Activated CD8-positive, alpha-beta memory T cell treated with anti-CD3 and anti-CD28 coated beads, Interleukin-2, amount 50 U/mL, for 24 hours (primary cell): ENCODE results near the gene GSPT1.
"Not testable (repeated sequence)": the region's sequence is repeated elsewhere in the genome, so short reads cannot be mapped to it uniquely, and the experiment has no call there.

Experiments used
- DNase-seq: peaks from one replicate; pipeline ENCODE4 v3.0.0-alpha.2; 2020; ENCODE audit errors: extremely low read depth

Gene GSPT1

DNA sequence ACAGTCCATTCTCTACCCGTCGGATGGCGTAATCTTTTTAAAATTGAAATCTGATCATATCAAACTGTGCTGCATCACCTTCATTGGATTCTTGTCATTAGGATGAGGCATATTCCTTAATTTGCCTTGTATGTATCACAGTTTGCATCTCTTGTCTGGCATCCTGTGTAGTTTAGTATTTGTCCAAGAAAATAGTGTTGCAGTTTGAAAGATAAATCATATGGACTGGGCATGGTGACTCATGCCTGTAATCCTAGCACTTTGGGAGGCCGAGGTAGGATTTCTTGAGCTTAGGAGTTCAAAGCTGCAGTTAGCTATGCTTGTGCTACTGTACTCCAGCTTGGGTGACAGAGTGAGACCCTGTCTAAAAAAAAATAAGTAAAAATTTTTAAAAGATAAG is 58.6 kb downstream of the GSPT1 start:
- DNase-seq = no peak

DNA sequence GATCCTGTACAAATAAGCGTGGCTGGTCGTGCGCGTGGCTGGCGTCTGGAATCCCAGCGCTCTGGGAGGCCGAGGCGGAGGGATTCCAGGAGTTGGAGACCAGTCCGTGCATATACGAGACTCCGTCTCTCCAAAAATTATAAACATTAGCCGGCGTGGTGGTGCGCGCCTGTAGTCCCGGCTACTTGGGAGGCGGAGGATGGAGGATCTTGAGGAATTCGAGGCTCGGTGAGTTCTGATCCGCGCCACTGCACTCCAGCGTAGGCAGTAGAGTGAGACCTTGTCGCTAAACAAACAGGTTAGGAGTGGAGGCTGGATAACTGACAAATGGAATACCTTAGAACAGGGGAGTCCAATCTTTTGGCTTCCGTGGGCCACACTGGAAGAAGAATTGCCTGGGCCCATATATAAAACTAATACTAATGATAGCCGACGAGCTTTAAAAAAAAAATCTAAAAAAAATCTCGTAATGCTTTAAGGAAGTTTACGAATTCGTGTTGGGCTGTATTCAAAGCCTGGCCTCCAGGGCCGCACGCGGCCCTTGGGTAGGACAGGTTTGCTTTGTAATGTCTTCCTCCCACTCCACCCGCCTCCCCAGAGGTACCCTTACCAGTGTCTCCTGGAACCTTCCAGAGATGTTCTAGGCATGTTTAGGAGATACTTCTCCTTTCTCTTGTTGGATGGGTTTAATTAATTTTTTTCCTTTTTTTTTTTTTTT is 63.5 kb downstream of the GSPT1 start:
- DNase-seq = no peak

DNA sequence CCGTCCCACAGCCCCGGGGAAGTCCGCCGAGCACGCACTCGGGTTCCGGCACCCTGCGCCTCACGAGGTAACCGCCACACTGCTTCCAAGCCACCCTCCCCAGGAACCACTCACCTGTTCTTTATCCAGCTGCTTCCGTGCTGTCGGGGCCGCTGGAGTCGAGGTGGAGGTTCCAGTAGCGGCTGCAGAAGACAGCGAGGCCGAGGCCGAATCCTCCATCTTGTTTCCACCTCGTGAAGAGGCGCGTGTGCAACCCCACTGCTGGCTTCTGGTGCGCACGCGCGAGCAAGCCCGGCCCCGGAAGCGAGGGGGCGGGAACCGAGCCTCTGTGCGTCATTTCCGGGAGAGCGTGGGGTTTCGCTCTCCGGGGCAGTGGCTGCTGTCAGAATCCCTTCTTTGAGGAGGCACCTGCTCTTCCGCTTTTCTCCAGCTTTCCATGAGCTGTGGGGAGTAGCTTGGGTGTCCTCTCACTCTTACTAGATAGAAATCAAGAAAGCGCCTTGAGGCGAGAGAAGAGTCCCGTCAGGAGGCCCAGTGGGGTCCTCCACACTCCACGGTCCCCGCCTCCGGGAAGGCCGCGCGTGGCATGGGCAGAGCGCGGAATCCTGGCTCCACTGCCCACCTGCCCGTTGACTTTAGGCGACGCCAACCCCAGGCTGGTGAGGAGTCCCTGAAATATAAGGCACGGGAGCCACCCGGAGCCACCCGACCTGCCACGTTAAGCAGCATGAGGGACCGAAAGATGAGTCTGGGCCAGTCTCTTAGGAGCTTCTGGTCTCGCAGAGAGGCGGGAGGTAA is 64.3 kb downstream of the GSPT1 start, which contains the start of gene RSL1D1:
RSL1D1 (minus strand) TSS at position 249 of the 798 bp plus-strand sequence; CDS start at position 219, 30 bp downstream.
- peak; percentile 76 for DNase-seq

DNA sequence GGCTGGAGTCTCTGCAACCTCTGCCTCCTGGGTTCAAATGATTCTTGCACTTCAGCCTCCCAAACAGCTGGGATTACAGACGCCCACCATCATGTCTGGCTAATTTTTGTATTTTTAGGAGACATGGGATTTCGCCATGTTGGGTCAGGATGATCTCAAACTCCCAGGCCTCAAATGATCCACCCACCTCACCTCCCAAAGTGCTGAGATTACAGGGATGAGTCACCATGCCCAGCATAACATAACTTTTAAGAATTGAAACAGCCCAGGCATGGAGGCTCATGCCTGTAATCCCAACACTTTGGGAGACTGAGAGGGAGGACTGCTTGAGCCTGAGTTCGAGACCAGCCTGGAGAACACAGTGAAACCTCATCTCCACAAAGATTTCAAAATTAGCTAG is 66.9 kb downstream of the GSPT1 start:
- no peak for DNase-seq

DNA sequence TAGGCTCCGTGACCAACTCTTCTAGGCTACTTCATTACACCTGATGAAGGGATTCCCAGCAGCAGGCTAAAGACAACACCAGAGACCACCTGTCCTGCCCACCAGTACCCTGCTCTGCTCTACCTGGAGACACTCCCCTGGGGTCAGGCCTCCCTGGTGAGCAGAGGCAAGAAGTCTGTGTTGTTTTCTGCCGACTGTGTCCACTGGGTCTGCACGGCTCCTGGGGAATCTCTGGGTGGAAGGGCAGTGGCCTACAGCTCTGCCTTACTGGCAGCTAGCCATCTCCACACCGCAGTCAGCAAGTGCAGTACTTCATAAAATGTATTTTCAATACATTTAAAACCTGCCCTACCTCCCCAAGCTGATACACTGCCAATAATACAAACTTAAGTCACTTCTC is 71.3 kb downstream of the GSPT1 start:
- DNase-seq = no peak

DNA sequence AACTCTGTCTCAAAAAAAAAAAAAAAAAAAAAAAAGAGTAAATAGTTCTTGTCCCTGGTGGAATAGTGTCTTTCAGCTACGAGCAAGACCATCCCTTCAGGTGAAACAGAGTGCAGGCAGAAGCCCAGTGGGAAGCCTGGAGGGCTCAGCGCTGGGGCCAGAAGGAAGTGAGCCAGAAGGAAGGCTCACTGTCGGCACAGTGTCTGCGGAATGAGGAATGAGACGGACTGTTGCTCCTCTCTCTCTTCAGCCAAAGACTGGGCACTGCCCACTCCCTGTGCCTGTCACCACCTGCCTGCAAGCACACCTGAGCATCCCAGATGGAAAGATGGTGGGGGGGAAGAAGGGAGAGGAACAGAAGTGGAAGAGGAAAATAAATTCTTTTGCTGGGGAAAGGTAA is 71.9 kb downstream of the GSPT1 start:
- DNase-seq = no peak

DNA sequence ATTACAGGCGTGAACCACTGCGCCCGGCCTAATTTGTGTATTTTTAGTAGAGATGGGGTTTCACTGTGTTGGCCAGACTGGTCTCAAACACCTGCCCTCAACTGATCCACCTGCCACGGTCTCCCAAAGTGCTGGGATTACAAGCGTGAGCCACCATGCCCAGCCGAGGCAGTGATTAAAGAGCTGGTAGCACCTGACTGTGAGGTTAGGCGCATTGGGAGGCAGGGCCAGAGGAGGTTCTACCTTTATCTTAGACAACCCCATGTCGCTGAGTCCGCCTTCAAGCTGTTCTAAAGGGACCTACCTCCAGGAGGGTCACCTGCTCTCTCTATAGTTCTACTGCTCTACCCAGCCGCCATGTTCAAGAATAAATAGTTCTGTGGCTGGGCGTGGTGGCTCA is 72.5 kb downstream of the GSPT1 start:
- no peak for DNase-seq

DNA sequence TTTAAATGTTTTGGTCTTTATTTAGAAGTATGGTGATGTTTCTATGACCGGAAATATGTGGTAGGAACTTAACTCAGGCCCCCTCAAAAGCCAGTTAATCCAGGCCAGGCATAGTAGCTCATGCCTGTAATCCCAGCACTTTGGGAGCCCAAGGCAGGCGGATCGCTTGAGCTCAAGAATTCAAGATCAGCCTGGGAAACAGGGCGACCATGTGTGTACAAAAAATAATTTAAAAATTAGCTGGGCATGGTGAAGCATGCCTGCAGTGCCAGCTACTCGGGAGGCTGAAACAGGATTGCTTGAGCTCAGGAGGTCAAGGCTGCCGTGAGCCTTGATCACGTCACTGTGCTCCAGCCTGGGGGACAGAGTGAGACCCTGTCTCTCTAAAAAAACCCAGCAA is 74.7 kb downstream of the GSPT1 start:
- DNase-seq = no peak

DNA sequence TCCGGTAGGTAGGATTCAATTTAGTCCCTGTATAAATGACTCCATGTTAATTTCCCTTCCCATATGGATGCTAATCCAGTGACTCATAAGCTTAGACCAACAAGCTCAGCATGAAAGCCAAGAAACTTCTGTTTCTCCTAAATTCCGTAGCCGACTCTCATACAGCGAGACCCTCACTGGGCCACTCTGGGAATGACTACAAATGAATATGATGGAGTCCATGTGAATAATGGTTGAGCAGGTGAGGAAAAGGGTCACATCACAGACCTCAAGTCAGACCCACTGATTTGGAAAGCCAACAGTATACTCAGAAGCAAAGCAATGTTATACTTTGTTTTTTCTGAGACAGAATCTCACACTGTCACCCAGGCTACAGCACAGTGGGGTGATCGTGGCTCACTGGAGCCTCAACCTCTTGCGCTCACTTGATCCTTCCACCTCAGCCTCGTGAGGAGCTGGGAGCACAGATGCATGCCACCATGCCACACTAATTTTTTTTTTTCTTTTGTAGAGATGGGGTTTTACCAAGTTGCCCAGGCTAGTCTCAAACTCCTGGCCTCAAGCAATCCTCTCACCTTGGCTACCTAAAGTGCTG is 79.0 kb downstream of the GSPT1 start:
- DNase-seq = no peak

DNA sequence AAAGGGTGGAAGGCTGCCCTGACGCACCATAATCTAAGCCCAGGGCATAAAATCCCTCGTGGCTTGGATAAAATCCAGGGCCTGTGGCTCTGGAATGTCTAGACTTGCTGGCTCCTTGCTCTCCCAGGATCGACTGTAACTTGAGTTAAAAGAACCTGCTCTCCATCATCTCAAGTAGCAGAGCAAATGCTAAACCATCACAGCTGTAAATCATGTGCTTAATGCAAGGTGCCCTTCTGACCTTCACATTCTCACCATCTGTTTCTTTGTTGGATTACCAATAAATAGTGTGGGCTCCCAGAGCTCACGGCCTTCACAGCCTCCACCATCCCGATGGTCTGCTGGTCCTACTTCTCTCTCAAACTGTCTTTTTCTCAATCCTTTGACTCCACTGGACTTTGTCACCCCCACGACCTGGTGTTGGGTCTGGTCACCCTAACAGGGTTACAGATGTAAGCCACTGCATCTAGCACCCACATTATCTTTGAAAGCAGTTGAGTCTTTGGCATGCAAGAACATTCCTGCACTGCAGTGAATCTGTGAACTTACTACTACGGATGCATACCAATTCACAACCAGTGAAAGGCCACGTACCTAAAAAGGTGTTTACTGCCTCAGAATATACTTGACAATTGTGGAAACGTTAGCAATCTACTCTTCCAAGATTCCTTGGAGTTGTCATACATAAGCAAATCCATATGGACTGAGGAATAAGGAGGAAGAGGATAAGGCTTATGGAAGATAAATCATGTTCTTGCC is 79.7 kb downstream of the GSPT1 start:
- DNase-seq = no peak

DNA sequence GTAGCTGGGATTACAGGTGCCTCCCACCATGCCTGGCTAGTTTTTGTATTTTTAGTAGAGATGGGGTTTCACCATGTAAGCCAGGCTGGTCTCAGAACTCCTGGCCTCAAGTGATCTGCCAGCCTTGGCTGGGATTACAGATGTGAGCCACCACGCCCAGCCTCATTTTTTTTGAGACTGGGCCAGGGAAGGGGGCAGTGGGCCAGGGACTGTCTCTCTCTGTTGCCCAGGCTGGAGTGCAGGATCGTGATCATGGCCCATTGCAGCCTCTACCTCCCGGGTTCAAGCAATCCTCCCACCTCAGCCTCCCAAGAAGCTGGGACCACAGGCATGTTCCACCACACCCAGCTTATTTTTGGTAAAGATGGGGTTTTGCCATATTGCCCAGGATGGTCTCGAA is 80.4 kb downstream of the GSPT1 start:
- no peak for DNase-seq

DNA sequence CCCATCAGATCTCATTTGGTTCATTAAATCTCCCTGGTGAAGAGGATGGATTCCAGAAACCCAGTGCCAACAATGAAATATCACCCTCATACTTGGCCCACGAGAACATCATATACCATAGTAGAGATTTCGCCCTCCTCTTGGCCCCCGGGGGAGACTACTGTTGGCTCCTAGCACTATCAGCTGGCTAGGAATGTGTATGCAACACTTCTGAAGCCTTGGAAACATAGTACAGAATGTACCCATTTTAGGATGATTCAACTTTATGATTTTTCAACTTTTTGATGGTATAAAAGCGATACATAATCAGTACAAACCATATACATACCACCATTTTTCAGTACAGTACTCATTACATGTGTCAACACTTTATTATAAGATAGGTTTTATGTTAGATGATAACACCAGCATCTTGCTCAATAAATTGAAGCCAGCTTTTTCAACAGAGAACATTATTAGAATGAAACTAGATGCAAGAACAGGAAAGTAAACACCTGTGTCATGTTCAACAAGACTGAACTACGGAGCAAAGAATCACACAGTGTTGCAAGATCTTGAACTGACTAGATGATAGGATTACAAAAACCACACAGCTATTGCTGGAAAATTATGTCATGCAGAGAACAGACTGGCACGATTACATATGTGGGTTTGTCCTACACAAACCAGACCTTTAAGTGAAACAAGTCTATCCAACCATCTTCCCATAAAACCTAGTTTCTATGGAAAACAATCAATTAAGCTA is 81.6 kb downstream of the GSPT1 start:
- no peak for DNase-seq

DNA sequence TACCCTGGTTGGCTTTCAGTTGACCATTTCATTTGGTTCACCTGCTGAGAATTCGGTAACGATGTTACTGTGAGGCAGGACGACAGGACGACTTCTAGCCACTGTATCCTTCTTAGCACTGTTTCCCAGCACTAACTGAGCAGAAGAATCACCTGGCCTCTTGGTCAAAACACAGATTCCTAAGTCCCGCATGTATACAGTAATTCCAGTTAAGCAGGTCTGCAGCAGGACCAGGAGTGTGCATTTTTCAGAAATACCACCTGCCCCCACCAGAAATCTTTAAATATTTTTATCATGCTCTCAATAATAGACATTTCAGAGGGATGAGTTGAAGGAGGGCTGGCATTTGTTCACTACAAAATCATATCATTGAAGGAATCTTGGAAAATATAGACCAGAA is 87.1 kb downstream of the GSPT1 start:
- no peak for DNase-seq

DNA sequence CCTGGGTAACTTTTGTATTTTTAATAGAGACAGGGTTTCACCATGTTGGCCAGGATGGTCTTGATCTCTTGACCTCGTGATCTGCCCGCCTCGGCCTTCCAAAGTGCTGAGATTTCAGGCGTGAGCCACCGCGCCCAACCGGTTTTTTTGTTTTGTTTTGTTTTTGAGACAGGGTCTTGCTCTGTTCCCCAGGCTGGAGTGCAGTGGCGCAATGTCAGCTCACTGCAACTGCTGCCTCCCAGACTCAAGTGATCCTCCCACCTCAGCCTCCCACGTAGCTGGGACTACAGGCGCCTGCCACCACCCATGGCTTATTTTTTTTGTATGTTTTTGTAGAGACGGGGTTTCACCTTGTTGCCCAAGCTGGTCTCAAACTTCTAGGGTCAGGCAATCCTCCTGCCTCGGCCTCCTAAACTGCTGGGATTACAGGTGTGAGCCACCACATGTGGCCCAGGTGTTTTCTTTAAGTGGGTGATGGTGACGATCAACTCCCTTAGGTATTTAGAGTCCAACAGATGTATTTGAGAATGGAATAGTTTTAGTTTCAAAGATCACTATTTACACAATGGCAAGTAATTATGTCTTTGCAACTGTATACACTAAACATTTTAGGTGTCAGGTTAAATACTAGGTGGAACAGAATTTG is 90.1 kb downstream of the GSPT1 start:
- not testable (repeated sequence) for DNase-seq

DNA sequence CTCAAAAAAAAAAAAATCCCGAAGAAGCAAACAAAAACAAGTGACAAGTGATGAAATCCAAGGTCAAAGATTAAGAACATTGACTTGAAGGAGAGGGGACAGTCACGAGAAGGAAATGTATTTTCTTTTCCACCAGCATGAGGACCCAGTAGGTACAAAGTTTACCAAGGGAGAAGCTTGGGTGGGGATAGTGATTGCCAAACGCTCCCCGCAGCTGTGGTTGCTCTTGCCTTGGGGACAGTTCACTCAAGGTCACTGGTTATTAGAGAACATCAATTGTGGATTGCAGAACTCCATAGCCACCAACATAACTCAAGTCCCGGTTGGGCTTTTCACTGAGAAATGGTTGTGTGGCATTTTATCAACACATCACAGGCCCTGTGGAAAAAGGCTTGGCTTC is 91.4 kb downstream of the GSPT1 start:
- no peak for DNase-seq

DNA sequence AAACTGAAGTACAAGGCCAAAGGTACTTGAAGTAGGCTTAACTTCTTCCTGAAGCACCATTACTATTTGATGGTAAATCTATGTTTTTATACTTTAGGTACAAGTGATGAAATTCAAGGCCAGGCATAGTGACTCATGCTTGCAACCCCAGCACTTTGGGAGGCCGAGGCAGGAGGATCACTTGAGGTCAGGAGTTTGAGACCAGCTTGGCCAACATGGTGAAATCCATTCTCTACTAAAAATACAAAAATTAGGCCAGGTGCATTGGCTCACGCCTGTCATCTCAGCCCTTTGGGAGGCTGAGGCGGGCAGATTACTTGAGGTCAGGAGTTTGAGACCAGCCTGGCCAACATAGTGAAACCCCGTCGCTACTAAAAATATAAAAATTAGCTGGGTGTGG is 92.1 kb downstream of the GSPT1 start:
- not testable (repeated sequence) for DNase-seq

DNA sequence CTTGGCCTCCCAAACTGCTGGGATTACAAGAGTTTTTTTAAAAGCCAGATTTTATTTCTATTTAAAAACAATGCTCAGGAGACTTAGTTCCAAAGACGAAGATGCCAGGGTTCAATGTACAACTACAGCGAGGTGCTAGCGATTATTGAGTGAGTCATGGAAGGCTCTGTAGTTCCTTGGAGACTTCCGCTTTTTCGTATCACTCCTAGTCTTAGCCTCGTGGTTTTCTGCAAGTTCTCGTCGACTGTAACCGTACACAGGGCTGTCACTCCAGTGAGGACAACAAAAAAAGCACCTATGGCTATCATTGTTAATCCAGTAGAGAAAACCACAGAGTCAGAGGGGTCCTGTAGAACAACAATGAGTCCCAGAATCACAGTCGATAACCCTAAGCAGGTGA is 96.0 kb downstream of the GSPT1 start:
- no peak for DNase-seq

DNA sequence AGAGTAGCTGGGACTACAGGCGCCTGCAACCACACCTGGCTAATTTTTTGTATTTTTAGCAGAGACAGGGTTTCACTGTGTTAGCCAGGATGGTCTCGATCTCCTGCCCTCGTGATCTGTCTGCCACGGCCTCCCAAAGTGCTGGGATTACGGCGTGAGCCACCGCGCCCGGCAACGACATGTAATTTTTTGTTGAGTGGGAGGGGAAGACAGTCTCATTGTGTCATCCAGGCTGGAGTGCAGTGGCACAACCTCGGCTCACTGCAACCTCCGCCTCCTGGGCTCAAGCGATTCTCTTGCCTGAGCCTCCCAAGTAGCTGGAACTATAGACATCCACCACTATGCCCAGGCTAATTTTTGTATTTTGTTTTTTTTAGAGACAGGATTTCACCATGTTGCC is 96.8 kb downstream of the GSPT1 start:
- not testable (repeated sequence) for DNase-seq
